Endothelial cell of umbilical vein (primary cell): ENCODE results near the gene TBC1D17. TPM values are rescaled to one million over a fixed set of nuclear protein-coding genes. Genes with fewer than 3 reads are reported as not detected.

Source experiments
- BruUV-seq: library from RNA; stranded (reverse); fragments of 400-500 nt; replicated peaks from 2 replicates; lab custom pipeline; 2021; lab: Mats Ljungman, UMichigan
- CTCF ChIA-PET: fragments of 300-600, 350-600 bp; sonication (Branson Sonifier 250); formaldehyde crosslinking; loops from one replicate; lab custom pipeline; 2021; ENCODE audit warnings: antibody characterized with exemption, inconsistent platforms; lab: Charles Lee
- POLR2A ChIA-PET: fragments of 300-600, 350-600 bp; sonication (Branson Sonifier 250); formaldehyde crosslinking; loops from one replicate; lab custom pipeline; 2021; ENCODE audit warnings: antibody characterized with exemption, inconsistent platforms; lab: Charles Lee
- DNase-seq: peaks from one replicate; pipeline ENCODE4 v3.0.0-alpha.2; 2011; ENCODE audit warnings: low read depth, low spot score
- FAIRE-seq: peaks from 2 replicates; lab custom pipeline; 2011; peaks lifted over from hg19 to GRCh38; lab: Jason Lieb, UNC
- H2AFZ ChIP-seq: 2 replicates; pipeline ENCODE4 v1.6.0; 2012; ENCODE audit warnings: low read depth, low read length, control low read depth, inconsistent platforms
- H3K27ac ChIP-seq: 2 replicates; pipeline ENCODE4 v1.5.1; 2011; ENCODE audit warnings: low read depth, mild to moderate bottlenecking, control low read depth, low read length, moderate library complexity; ENCODE audit not compliant: insufficient read depth
- H3K27me3 ChIP-seq, 2 experiments: 2 replicates each; pipeline versions ENCODE4 v1.6.0 to v1.6.1; 2011; ENCODE audit warnings: low read length in 2 of 2, mixed read lengths in 1 of 2; ENCODE audit not compliant: control insufficient read depth in 2 of 2, insufficient read depth in 2 of 2
- H3K36me3 ChIP-seq, 2 experiments: 2 replicates in 1 of 2; 3 replicates in 1 of 2; pipeline ENCODE4 v1.5.1; 2011; ENCODE audit warnings: low read length in 2 of 2, mild to moderate bottlenecking in 1 of 2, moderate library complexity in 1 of 2; ENCODE audit not compliant: control insufficient read depth in 2 of 2, insufficient read depth in 2 of 2; ENCODE audit errors: extremely low read depth in 1 of 2
- H3K4me1 ChIP-seq: 3 replicates; pipeline ENCODE4 v1.5.1; 2011; ENCODE audit warnings: mild to moderate bottlenecking, low read length; ENCODE audit not compliant: control insufficient read depth, insufficient read depth; ENCODE audit errors: extremely low read depth
- H3K4me2 ChIP-seq: 2 replicates; pipeline ENCODE4 v1.6.1; 2011; ENCODE audit warnings: low read length, control low read depth, mixed read lengths; ENCODE audit not compliant: insufficient read depth
- H3K4me3 ChIP-seq, 3 experiments: fragments of 200-600 bp in 1 of 3; sonication (generic), shearing (Covaris generic) in 1 of 3; replicated peaks in 1 of 3; 2 replicates each; pipeline ENCODE4 v1.5.1; 2011 to 2016; ENCODE audit warnings: control low read depth in 3 of 3, low read length in 3 of 3, mild to moderate bottlenecking in 2 of 3, inconsistent platforms in 1 of 3, low read depth in 1 of 3, moderate library complexity in 1 of 3; ENCODE audit not compliant: insufficient read depth in 1 of 3
- H3K79me2 ChIP-seq: 2 replicates; pipeline ENCODE4 v1.6.0; 2012; ENCODE audit warnings: low read length, inconsistent platforms; ENCODE audit not compliant: control insufficient read depth, insufficient read depth
- H3K9ac ChIP-seq: replicated peaks from 2 replicates; pipeline ENCODE3; 2011; ENCODE audit warnings: low read length, control low read depth; ENCODE audit not compliant: insufficient read depth; ENCODE audit errors: extremely low read depth
- H3K9me1 ChIP-seq: replicated peaks from 3 replicates; pipeline ENCODE4 v1.6.0; 2011; ENCODE audit warnings: mild to moderate bottlenecking, low read length; ENCODE audit not compliant: control insufficient read depth, insufficient read depth; ENCODE audit errors: extremely low read depth
- H3K9me3 ChIP-seq: replicated peaks from 2 replicates; pipeline ENCODE4 v1.5.1; 2012; ENCODE audit warnings: low read length, inconsistent platforms; ENCODE audit not compliant: control insufficient read depth, insufficient read depth
- H4K20me1 ChIP-seq: replicated peaks from 2 replicates; pipeline ENCODE3; 2011; ENCODE audit warnings: mild to moderate bottlenecking, low read length; ENCODE audit not compliant: control insufficient read depth, insufficient read depth; ENCODE audit errors: extremely low read depth
- EZH2 ChIP-seq: IDR thresholded peaks from 2 replicates; pipeline ENCODE4 v1.6.1; 2012; ENCODE audit warnings: borderline replicate concordance, low read depth, mild to moderate bottlenecking, moderate library complexity, low read length, inconsistent platforms; ENCODE audit not compliant: severe bottlenecking
- FOS ChIP-seq: IDR thresholded peaks from 2 replicates; pipeline ENCODE4 v1.6.1; 2011; ENCODE audit warnings: mild to moderate bottlenecking, low read length, moderate library complexity, borderline replicate concordance; ENCODE audit not compliant: insufficient read depth
- GATA2 ChIP-seq: IDR thresholded peaks from 2 replicates; pipeline ENCODE4 v1.7.0; 2011; ENCODE audit warnings: low read depth, mild to moderate bottlenecking, moderate library complexity, mixed read lengths, low read length; ENCODE audit not compliant: insufficient read length, insufficient read depth
- JUN ChIP-seq: IDR thresholded peaks from 2 replicates; pipeline ENCODE4 v1.6.1; 2011; ENCODE audit warnings: borderline replicate concordance, low read depth; ENCODE audit not compliant: insufficient read length, insufficient read depth
- MYC ChIP-seq: IDR thresholded peaks from one replicate; pipeline ENCODE4 v1.6.1; 2011; ENCODE audit warnings: mild to moderate bottlenecking, low read depth, low read length
- POLR2A ChIP-seq: IDR thresholded peaks from 2 replicates; pipeline ENCODE4 v1.6.1; 2012; ENCODE audit warnings: low read depth, mild to moderate bottlenecking, control low read depth, low read length
- POLR2AphosphoS5 ChIP-seq: IDR thresholded peaks from 2 replicates; pipeline ENCODE4 v1.6.1; 2012; ENCODE audit warnings: low read depth, mild to moderate bottlenecking, control low read depth, low read length, moderate library complexity; ENCODE audit not compliant: insufficient read depth
- dilution Hi-C: fragments of 300-500 bp; cut with MboI; formaldehyde crosslinking; loops from one replicate; pipeline ENCODE4 v1.15.0; 2019; ENCODE audit warnings: low sequenced_read_pairs; ENCODE audit not compliant: extremely low pct_ligation_motif_present
- intact Hi-C: fragments of 100-400 bp; cut with micrococcal nuclease; formaldehyde crosslinking; loops from one replicate; pipeline ENCODE4 v1.10.0; 2022
- polyA plus RNA-seq, 4 experiments: library from polyadenylated mRNA; depleted of rRNA in 3 of 4; stranded (reverse) in 3 of 4; unstranded in 1 of 4; fragments of >200 nt; gene quantifications; 2 replicates each; pipeline versions ENCODE4 v1.2.1 to v1.2.3, GENCODE V29; 2011 to 2012; ENCODE audit warnings: missing spikeins in 1 of 4
- total RNA-seq: library from RNA; stranded (reverse); gene quantifications from 2 replicates; pipeline ENCODE4 v1.2.3, GENCODE V29; 2021
- TF ChIP-seq, protein P1 (sequence below), 2 donors: IDR thresholded peaks; 1 replicate in 1 of 2; 2 replicates in 1 of 2; pipeline ENCODE4 v1.5.1; 2011; ENCODE audit warnings: low read length in 2 of 2, mild to moderate bottlenecking in 2 of 2, moderate library complexity in 2 of 2, control low read depth in 1 of 2, inconsistent platforms in 1 of 2, low read depth in 1 of 2; ENCODE audit not compliant: insufficient read depth in 1 of 2; ENCODE audit errors: extremely low read depth in 1 of 2
- TF ChIP-seq, protein P2 (sequence below): IDR thresholded peaks from 2 replicates; pipeline ENCODE4 v1.6.1; 2011; ENCODE audit not compliant: insufficient read depth, insufficient read length

TBC1D17 gene
- total and polyA plus RNA-seq, 2 donors (not counting 3 experiments of a cell fraction or from before 2014, with no cell fraction given), result 34.2 to 39.3 TPM

DNA sequence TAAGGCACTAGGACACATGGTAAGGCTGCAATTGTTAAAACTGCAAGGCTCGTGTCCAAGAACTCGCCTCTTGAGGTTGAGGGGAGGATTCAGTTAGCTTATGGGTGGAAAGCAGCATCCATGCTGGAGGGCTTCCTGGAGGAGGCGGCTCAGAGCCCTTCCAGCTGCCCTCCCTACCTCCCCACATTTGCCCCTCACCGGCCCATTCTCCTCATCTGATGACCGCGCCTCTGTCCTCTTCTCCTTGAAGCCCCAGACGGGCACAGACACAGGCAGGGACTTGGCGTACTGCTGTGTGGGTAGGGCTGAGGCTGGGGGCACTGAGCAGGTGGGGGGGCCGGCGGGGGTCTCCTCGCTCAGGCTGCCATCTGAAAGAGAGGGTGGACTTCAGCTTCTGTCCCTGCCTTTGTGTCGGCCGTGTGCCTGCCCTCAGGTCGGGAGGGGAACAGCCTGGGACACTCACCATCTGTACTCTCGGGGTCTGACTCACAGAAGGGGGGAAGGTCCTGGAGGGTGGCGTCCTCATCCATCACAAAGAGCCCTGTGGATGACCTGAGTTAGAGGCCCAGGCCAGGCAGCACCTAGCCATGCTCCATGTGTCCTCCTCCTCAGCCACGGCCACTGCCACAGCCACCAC lies 6.0 kb upstream of the TBC1D17 start:
- peaks cover 21% of the 10 kb centered on the region for H3K79me2 ChIP-seq
- TF ChIP-seq POLR2AphosphoS5 (no peak), MYC (no peak), POLR2A (no peak), JUN (no peak), GATA2 (no peak), EZH2 (no peak), FOS (no peak)
- TF ChIP-seq, protein P1, sequence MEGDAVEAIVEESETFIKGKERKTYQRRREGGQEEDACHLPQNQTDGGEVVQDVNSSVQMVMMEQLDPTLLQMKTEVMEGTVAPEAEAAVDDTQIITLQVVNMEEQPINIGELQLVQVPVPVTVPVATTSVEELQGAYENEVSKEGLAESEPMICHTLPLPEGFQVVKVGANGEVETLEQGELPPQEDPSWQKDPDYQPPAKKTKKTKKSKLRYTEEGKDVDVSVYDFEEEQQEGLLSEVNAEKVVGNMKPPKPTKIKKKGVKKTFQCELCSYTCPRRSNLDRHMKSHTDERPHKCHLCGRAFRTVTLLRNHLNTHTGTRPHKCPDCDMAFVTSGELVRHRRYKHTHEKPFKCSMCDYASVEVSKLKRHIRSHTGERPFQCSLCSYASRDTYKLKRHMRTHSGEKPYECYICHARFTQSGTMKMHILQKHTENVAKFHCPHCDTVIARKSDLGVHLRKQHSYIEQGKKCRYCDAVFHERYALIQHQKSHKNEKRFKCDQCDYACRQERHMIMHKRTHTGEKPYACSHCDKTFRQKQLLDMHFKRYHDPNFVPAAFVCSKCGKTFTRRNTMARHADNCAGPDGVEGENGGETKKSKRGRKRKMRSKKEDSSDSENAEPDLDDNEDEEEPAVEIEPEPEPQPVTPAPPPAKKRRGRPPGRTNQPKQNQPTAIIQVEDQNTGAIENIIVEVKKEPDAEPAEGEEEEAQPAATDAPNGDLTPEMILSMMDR (IDR thresholded peaks at IDR 0.05; ENCODE audit: extremely low read depth in 1 of 2, insufficient read depth in 1 of 2, low read depth in 1 of 2, low read length in 2 of 2), result no peak
- TF ChIP-seq, protein P2, sequence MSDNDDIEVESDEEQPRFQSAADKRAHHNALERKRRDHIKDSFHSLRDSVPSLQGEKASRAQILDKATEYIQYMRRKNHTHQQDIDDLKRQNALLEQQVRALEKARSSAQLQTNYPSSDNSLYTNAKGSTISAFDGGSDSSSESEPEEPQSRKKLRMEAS, result no peak
- no peaks in the 10 kb centered on the region for H4K20me1 ChIP-seq
- no peak overlapping the region for H3K4me3 ChIP-seq
- H3K27me3 ChIP-seq, result no peaks in the 10 kb centered on the region
- ChIA-PET POLR2A (no interaction called here), CTCF (no interaction called here)
- no peaks in the 10 kb centered on the region for H3K9me1 ChIP-seq
- no peak overlapping the region for H3K27ac ChIP-seq
- peaks cover 25% of the 10 kb centered on the region for H3K4me1 ChIP-seq
- no TSS peak for BruUV-seq
- H2AFZ ChIP-seq, result no peak overlapping the region
- DNase-seq (no peak), FAIRE-seq (no peak)
- dilution Hi-C loops, result no loop called here
- intact Hi-C loops, result no loop called here
- H3K9ac ChIP-seq, result no peak overlapping the region
- H3K9me3 ChIP-seq, result no peaks in the 10 kb centered on the region
- H3K4me2 ChIP-seq, result no peak overlapping the region
- peaks cover 0 to 9% of the 10 kb centered on the region in 2 experiments for H3K36me3 ChIP-seq
